Astrocyte (in vitro differentiated cells and primary cell): Measurements from ENCODE around the gene PLXNB1. TPM values are rescaled to one million over a fixed set of nuclear protein-coding genes. Genes with fewer than 3 reads are reported as not detected.

ENCODE experiments used
- DNase-seq: peaks from one replicate; pipeline ENCODE4 v3.0.0-alpha.2; 2010; ENCODE audit warnings: low read depth
- FAIRE-seq: peaks from 2 replicates; lab custom pipeline; 2011; peaks lifted over from hg19 to GRCh38; lab: Jason Lieb, UNC
- H2AFZ ChIP-seq: 2 replicates; pipeline ENCODE4 v1.6.0; 2012; ENCODE audit warnings: low read depth, low read length, inconsistent platforms
- H3K27ac ChIP-seq: 2 replicates; pipeline ENCODE4 v1.5.1; 2011; ENCODE audit warnings: low read depth, low read length, inconsistent platforms
- H3K27me3 ChIP-seq: 2 replicates; pipeline ENCODE4 v1.6.0; 2011; ENCODE audit warnings: low read length, inconsistent platforms; ENCODE audit not compliant: insufficient read depth
- H3K36me3 ChIP-seq: 2 replicates; pipeline ENCODE4 v1.5.1; 2011; ENCODE audit warnings: low read length, inconsistent platforms; ENCODE audit not compliant: insufficient read depth
- H3K4me1 ChIP-seq: 2 replicates; pipeline ENCODE4 v1.5.1; 2011; ENCODE audit warnings: low read length, inconsistent platforms; ENCODE audit not compliant: insufficient read depth
- H3K4me2 ChIP-seq: 2 replicates; pipeline ENCODE4 v1.6.0; 2012; ENCODE audit warnings: low read length, inconsistent platforms
- H3K4me3 ChIP-seq: 2 replicates; pipeline ENCODE4 v1.5.1; 2011; ENCODE audit warnings: low read depth, mild to moderate bottlenecking, low read length, inconsistent platforms; ENCODE audit not compliant: insufficient read depth
- H3K79me2 ChIP-seq: 2 replicates; pipeline ENCODE4 v1.6.0; 2012; ENCODE audit warnings: mild to moderate bottlenecking, low read length, inconsistent platforms; ENCODE audit not compliant: insufficient read depth
- H3K9ac ChIP-seq: 2 replicates; pipeline ENCODE4 v1.6.0; 2012; ENCODE audit warnings: mild to moderate bottlenecking, low read length, inconsistent platforms
- H3K9me3 ChIP-seq: 2 replicates; pipeline ENCODE4 v1.5.1; 2012; ENCODE audit warnings: low read depth, mild to moderate bottlenecking, low read length, inconsistent platforms; ENCODE audit not compliant: insufficient read depth
- H4K20me1 ChIP-seq: 2 replicates; pipeline ENCODE4 v1.6.0; 2012; ENCODE audit warnings: low read length, inconsistent platforms; ENCODE audit not compliant: insufficient read depth
- H3K27ac Mint-ChIP-seq: one replicate; pipeline ENCODE4 v1.8.0; 2021; ENCODE audit warnings: mild to moderate bottlenecking, mixed read lengths; ENCODE audit not compliant: unreplicated experiment
- H3K27me3 Mint-ChIP-seq: one replicate; pipeline ENCODE4 v1.8.0; 2021; ENCODE audit warnings: low read depth, mixed read lengths; ENCODE audit not compliant: unreplicated experiment
- H3K36me3 Mint-ChIP-seq: one replicate; pipeline ENCODE4 v1.8.0; 2021; ENCODE audit warnings: low read depth, mixed read lengths; ENCODE audit not compliant: unreplicated experiment
- H3K4me1 Mint-ChIP-seq: one replicate; pipeline ENCODE4 v1.8.0; 2021; ENCODE audit warnings: low read depth, mixed read lengths; ENCODE audit not compliant: unreplicated experiment
- H3K4me3 Mint-ChIP-seq: one replicate; pipeline ENCODE4 v1.8.0; 2021; ENCODE audit warnings: mild to moderate bottlenecking, moderate library complexity, mixed read lengths; ENCODE audit not compliant: unreplicated experiment
- H3K9me3 Mint-ChIP-seq: one replicate; pipeline ENCODE4 v1.8.0; 2021; ENCODE audit warnings: mild to moderate bottlenecking, mixed read lengths; ENCODE audit not compliant: unreplicated experiment
- CTCF ChIP-seq: IDR thresholded peaks from 2 replicates; pipeline ENCODE4 v1.5.1; 2011; ENCODE audit warnings: low read depth, mild to moderate bottlenecking, inconsistent platforms, low read length, moderate library complexity; ENCODE audit not compliant: insufficient read depth
- EZH2 ChIP-seq: IDR thresholded peaks from 2 replicates; pipeline ENCODE4 v1.6.1; 2012; ENCODE audit warnings: mild to moderate bottlenecking, low read length, inconsistent platforms; ENCODE audit not compliant: insufficient read depth
- total RNA-seq: library from RNA; stranded (reverse); gene quantifications from 2 replicates; pipeline ENCODE4 v1.2.1, GENCODE V29; 2021

Gene PLXNB1
- total RNA-seq, 1 donor from 2014 or later: 59.2 TPM

DNA sequence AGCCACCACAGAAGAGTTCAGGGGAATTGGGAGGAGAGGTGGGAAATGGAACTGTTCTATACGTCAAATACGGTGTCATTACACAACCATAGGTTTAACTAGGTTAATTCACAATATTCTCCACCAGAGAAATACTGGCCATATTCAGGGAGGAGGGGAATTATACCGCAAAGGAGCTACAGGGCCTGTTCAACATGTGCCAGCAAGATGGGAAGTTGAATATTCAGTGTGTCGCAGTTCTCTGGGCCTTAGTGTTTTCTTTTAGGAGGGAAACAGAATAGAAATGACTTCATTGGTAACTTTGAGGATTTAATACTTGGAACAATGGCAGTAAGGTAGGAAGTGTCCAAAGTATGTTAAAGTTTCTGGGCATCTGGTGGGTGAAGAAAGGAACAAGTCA is 75.9 kb downstream of the PLXNB1 start:
- Histone ChIP-seq H3K4me2 (no peak overlapping the region), H3K36me3 (no peaks in the 10 kb centered on the region), H3K9ac (no peak overlapping the region), H3K27me3 (peaks cover 13% of the 10 kb centered on the region), H3K4me1 (no peaks in the 10 kb centered on the region), H2AFZ (no peak overlapping the region), H3K9me3 (peaks cover 8% of the 10 kb centered on the region), H3K79me2 (no peaks in the 10 kb centered on the region), H3K4me3 (no peak overlapping the region), H4K20me1 (no peaks in the 10 kb centered on the region), H3K27ac (no peak overlapping the region)
- TF ChIP-seq EZH2: no peak
- TF ChIP-seq CTCF: no peak
- DNase-seq: no peak
- Mint-ChIP-seq H3K27ac (no peak overlapping the region), H3K4me3 (no peak overlapping the region), H3K9me3 (peaks cover 9% of the 10 kb centered on the region), H3K36me3 (no peaks in the 10 kb centered on the region), H3K27me3 (peaks cover 48% of the 10 kb centered on the region), H3K4me1 (no peaks in the 10 kb centered on the region)
- no peak for FAIRE-seq

Other genes starting within 250 kb of the PLXNB1 start
- 4.6 and 5.1 TPM in 2 replicates for gene CDC25A, start 241.7 kb downstream of the PLXNB1 start, total RNA-seq
- gene CAMP, start 206.6 kb downstream of the PLXNB1 start, total RNA-seq: not detected in 2 replicates
- 9.1 and 9.9 TPM in 2 replicates for gene ZNF589, start 189.0 kb downstream of the PLXNB1 start, total RNA-seq
- gene NME6, start 128.7 kb downstream of the PLXNB1 start, total RNA-seq: 23.3 and 25.0 TPM in 2 replicates
- gene SPINK8, start 96.4 kb downstream of the PLXNB1 start, total RNA-seq: not detected in 2 replicates
- not detected in 2 replicates for gene FBXW12, start 57.9 kb downstream of the PLXNB1 start, total RNA-seq
- gene CCDC51, start 10.0 kb upstream of the PLXNB1 start, total RNA-seq: 16.4 and 16.5 TPM in 2 replicates
- 252 and 272 TPM in 2 replicates for gene TMA7, start 10.2 kb upstream of the PLXNB1 start, total RNA-seq
- gene ATRIP, start 16.7 kb upstream of the PLXNB1 start, total RNA-seq: 6.2 and 6.6 TPM in 2 replicates
- gene SHISA5, start 74.1 kb upstream of the PLXNB1 start, total RNA-seq: 333 and 346 TPM in 2 replicates
- 27.5 and 27.8 TPM in 2 replicates for gene PFKFB4, start 126.7 kb upstream of the PLXNB1 start, total RNA-seq
- gene UCN2, start 133.7 kb upstream of the PLXNB1 start, total RNA-seq: 2.8 and 3.3 TPM in 2 replicates
- 25.8 and 28.7 TPM in 2 replicates for gene COL7A1, start 165.2 kb upstream of the PLXNB1 start, total RNA-seq
- gene UQCRC1, start 179.6 kb upstream of the PLXNB1 start, total RNA-seq: 190 and 199 TPM in 2 replicates
- 0.36 and 0.48 TPM in 2 replicates for gene TMEM89, start 191.7 kb upstream of the PLXNB1 start, total RNA-seq
- 30.3 and 32.0 TPM in 2 replicates for gene SLC26A6, start 205.4 kb upstream of the PLXNB1 start, total RNA-seq
- gene CELSR3, start 232.8 kb upstream of the PLXNB1 start, total RNA-seq: 8.6 and 10.2 TPM in 2 replicates